T47D (cell line): ENCODE measurements around the gene APOB.

Source experiments
- DNase-seq, 2 experiments: peaks; one replicate each; pipeline versions ENCODE4 v3.0.0 to v3.0.0-alpha.2; 2011 to 2012; ENCODE audit warnings: low read depth in 1 of 2, low spot score in 1 of 2
- JUND ChIP-seq: IDR thresholded peaks from 2 replicates; pipeline ENCODE4 v1.6.1; 2012; ENCODE audit warnings: low read depth
- in situ Hi-C: cut with HindIII; loops from 2 replicates; pipeline ENCODE4 v1.10.0; 2016; ENCODE audit warnings: low sequenced_read_pairs, low pct_unique_long_range_greater_than_20kb

The APOB gene

DNA sequence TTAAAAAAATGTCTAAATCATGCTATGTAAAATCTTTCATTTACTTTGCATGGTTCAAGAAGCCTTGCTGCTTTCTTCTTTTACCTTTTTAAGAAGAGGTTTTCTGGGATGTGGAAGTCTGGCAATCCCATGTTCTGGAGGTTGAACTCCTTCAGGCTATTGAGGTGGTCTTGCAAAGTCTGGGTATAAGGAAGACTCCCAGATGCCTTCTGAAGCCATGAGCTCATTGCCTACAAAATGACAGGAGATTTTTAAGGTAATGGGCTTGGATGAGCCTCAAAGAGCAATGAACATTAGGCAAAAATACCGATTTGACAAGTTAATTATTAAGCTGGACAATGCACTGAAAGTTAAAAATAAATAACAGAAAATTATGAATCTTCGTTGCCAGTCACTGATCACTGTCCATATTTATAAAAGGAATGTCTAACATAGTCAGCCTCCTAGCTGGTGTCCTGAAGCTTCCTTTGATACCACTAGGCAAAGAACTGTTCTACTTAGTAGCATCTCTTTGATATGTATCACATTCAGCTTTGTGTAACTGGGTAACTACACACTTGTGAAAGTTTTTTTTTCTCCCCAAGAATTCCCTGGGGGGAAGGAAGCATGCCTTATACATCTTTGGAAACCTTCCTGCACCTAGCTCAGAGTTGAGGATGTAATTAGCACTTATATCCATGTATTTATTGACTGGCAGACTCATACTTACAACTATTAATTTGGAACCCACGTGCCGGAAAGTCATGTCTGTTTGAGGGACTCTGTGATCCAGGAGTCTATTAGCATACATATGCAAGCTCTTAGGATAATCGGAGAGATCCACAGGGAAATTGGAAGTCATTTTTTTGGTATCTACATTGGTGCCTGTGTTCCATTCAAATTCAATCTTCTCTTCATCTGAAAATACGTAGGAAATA, 29.3 kb downstream of the APOB start:
- TF ChIP-seq JUND: no peak
- in situ Hi-C loops: no loop called here
- DNase-seq: no peak

DNA sequence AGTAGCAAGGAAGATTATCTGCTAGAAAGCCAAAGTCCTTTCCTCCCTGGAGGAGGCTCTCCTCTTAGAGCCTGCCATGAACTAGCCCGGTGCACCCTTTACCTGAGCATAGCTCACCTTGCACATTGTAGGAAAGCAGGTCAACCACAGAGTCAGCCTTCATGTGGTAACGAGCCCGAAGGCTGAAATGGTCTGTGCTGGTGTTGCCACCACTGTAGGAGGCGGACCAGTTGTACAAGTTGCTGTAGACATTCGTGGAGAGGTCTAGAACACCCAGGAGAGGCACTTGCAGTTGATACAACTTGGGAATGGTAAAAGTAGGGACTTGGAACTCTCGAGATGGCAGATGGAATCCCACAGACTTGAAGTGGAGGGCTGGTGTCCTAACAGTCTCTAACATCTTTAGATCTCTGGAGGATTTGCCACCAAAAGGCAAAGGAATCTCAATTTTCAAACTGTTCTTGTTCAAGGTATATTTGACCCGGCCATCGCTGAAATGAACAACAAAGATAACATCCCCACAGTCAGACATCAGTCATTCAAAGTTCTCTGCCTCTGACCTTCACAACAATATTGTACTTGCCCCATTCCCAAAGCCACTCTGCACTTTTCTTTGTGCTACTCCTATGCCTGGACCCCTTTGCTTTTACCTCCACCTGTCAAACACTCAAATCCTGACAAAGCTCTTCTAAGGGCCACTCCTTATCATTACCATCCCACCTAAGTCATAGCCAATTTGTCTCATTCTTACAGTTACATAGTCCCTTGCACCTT, 30.6 kb downstream of the APOB start:
- TF ChIP-seq JUND: no peak
- in situ Hi-C loops: no loop called here
- DNase-seq: no peak

DNA sequence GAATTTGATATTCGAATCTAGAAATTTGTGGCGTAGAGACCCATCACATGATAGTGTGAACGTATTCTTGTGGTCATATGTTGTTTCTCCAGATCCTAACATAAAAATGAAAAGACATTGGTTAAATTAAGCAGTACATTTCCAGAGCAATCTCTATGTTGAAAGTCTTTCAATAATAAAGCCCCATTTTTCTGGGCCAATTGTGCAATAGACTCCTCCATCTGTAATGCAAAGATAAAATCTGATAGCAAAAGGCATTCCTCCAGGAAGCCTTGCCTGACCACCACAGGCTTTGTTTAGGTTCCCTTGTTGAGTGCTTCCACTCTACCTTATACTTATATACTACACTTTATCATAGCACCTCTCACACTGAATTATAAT, 31.3 kb downstream of the APOB start:
- in situ Hi-C loops: no loop called here
- no peak for TF ChIP-seq JUND
- DNase-seq: no peak

DNA sequence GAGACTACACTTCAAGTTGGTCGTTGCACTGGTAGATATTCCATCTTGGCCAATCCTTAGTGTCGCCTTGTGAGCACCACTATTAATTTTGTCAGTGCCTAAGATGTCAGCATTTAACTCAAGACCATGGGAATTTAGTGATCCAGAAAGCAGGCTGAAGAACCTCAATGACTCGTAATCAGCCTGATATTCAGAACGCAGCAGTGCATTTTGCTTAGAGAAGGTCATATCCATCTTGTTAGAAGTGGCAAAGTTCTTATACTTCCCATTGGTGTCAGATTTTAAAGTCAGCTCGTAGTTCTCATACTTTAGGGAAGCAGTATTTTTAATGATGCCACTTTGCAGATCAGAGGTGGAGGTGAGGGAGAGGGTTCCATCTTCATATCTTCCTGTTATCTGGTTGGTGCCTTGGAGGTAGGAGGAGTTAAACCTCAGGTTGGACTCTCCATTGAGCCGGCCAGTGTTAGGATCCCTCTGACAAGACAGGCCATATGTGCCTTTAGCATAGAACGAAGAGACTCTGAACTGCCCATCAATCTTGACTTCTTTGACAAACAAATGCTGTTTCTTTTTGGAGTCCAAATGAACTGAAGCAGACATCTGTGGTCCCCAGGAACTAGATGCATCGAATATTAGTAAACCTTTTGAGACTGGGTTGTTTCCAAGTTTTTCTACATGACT, 31.9 kb downstream of the APOB start:
- TF ChIP-seq JUND: no peak
- DNase-seq: no peak
- in situ Hi-C loops: no loop called here

DNA sequence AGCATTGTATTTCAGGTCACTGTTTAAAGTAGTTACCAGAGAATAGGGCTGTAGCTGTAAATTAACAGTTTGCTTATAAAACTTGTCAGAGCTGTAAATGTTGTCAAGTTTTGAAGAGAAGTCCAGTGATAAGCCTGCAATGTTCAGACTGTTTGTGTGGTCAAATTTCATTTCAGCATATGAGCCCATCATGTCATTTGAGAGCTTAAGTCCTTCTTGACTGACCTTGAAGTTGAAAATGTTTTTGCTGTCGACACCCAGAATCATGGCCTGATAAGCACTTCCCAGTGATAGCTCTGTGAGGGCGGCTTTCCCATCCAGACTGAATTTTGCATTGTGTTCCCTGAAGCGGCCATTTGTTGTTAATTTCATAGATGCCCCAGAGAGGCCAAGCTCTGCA, 32.4 kb downstream of the APOB start:
- TF ChIP-seq JUND: no peak
- no peak for DNase-seq
- in situ Hi-C loops: no loop called here

DNA sequence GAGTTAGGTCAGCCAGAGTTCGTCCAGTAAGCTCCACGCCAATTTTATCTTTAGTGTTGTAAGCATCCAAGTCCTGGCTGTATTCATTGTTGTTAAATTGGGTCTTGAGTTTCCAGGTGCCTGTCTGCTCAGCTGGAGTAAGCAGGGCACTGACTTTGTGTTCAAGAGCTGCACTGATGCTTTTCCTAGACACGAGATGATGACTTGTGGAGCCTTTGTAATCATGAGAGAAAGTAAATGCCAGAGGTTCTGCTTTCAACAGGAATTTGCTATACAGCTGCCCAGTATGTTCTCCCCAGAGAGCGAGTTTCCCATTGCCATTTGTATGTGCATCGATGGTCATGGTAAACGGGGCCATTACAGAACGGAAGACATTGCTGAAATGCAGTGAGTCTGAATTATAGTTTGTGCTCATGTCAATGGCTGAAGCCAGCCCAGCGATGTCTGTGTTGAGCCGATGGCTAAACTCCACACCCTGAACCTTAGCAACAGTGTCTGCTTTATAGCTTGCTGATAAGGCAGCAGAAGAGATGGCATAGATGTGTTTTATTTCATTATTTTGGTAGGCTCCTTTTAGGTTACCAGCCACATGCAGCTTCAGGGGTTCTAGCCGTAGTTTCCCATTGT, 32.9 kb downstream of the APOB start:
- no peak for TF ChIP-seq JUND
- DNase-seq: no peak
- in situ Hi-C loops: no loop called here

DNA sequence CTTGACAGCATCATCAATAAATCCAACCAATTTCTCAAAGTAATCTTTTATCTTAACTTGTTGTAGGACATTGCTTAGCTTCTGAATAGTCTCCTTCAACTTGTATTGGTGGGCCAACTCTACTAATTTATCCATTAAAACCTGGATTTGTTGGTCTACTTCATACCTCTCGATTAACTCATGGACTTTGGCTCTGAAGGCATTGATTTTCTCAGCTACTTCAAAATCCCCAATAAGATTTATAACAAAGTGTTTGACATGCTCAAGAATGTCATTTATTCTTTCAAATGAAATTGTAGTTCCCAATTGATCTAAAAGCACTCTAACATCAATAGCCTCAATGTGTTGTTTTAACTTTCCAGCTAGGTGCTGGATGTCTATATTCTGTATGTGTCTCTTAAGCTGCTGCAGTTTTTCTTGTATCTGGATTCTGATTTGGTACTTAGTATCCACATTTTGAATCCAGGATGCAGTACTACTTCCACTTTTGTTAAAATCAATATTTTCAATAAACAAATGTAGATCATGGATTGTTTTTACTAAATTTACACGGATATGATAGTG, 34.1 kb downstream of the APOB start:
- DNase-seq: no peak
- in situ Hi-C loops: no loop called here
- no peak for TF ChIP-seq JUND

DNA sequence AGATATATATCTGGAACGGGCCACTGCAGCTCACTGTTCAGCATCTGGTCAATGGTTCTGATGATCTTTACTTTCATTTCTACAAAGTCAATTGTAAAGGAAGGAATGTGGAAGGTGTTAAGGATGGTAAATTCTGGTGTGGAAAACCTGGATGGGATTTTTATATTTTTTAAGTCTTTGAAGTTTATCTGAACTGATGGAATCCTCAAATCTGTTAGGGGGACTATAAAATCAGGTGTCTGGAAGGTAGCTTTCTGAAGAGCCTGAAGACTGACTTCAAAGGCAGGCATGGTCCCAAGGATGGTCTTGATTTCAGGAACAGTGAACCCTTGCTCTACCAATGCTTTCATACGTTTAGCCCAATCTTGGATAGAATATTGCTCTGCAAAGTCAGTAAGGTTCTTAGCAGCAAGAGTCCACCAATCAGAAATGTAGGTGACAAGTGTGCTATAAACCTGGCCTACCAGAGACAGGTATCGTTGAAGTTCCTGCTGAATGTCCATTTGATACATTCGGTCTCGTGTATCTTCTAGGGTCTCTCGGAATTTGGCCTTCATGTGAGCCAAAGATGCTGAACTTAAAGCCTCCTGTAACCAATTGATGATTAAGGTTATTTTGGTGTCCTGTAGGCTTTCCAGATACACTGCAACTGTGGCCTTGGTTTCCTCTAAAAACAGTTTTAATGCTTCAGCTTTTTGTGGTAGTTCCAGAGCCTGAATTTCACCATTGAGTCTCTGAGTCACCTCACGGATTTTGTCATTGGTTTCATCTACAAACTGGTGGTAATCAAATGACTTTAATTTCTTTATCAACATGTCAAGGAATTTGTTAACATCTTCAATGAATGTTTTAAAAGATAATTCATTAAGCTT, 34.8 kb downstream of the APOB start:
- TF ChIP-seq JUND: no peak
- in situ Hi-C loops: no loop called here
- no peak for DNase-seq

DNA sequence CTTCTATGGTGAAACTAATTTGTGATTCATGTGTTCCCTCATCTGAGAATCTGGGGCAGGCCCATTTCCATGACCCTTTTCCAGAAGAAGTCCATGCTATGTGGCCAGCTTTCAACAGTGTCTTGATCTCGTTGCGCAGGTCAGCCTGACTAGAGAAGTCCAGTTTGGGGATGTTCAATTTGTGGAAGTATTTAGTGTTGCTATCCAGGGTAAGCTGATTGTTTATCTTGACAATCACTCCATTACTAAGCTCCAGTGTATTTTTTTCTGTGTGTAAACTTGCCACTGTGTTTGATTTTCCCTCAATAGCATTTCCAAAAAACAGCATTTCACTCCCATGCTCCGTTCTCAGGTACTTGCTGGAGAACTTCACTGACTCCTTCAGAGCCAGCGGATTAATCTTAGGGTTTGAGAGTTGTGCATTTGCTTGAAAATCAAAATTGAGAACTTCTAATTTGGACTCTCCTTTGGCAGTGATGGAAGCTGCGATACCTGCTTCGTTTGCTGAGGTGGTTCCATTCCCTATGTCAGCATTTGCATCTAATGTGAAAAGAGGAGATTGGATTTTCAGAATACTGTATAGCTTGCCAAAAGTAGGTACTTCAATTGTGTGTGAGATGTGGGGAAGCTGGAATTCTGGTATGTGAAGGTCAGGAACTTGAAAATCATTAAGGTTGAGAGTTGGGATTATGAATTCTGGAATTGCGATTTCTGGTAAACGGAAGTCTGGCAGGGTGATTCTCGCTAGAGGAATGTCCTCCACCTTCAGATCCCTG, 35.7 kb downstream of the APOB start:
- no peak for TF ChIP-seq JUND
- in situ Hi-C loops: no loop called here
- no peak for DNase-seq

DNA sequence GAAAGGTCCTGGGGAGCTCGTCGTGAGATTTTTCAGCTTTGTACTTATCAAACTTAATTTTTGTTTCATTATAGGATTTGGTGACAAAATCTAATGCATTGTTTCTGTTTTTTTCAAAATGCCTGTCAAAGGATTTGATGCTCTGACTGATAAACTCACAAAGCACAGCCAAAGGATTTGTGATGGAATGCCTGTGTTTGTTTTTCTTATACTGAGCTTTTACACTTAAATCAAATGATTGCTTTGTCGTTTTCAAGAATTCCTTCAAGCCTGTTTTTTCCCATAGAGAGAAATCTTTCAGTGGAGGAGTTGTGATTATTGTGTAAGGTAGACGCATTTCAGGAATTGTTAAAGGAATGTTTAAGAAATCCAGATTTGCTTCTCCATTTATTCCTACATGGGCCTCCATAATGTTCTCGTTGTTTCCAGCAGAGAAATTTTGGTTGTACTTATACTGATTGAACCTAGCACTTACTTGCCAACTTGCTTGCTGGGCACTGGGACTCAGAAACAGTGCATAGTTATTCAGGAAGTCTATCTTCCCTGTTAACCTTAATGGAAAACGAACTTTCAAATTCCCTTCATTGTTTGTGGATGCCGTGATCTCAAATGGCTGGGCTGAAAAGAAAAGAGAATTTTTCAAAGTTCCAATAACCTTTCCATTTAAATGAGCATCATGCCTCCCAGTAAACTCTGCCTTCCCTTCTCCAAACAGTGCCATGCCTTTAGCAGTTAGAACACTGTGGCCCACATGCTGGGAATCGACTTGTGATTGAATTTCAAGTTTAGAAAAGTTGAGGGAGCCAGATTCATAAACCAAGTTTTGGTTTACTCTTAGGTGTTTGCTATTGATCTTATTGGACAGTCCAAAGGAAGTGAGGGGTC, 36.5 kb downstream of the APOB start:
- TF ChIP-seq JUND: no peak
- in situ Hi-C loops: no loop called here
- DNase-seq: no peak
